Measurements from ENCODE around the gene ASB15. TPM values are rescaled to one million over a fixed set of nuclear protein-coding genes. Genes with fewer than 3 reads are reported as not detected.

The ASB15 gene
- total RNA-seq, 3 donors from 2014 or later, result 0.15 TPM; not detected in 2

GRCh38 chr7:123615344-123615743 is 13.7 kb downstream of the ASB15 start:
- no peaks in the 10 kb centered on the region for H3K9me3 ChIP-seq
- no peaks in the 10 kb centered on the region for H3K36me3 ChIP-seq
- intact Hi-C loops (cut with DNase I; ENCODE audit: low total_unique reads), result no loop called here
- no peaks in the 10 kb centered on the region for H3K4me1 ChIP-seq
- H3K4me3 ChIP-seq, result no peak overlapping the region
- no peak overlapping the region for H3K27ac ChIP-seq
- no peak for DNase-seq (ENCODE audit: low spot score in 2 of 2)
- H3K27me3 ChIP-seq, result no peaks in the 10 kb centered on the region
- TF ChIP-seq POLR2AphosphoS5 (IDR thresholded peaks at IDR 0.05), result no peak

- Histone ChIP-seq H3K27ac (no peak overlapping the region), H3K4me3 (no peak overlapping the region), H3K36me3 (no peaks in the 10 kb centered on the region), H3K4me1 (no peaks in the 10 kb centered on the region), H3K9me3 (no peaks in the 10 kb centered on the region), H3K27me3 (no peaks in the 10 kb centered on the region)
- no peak for TF ChIP-seq POLR2A (IDR thresholded peaks at IDR 0.05)
- no peak for TF ChIP-seq CTCF (IDR thresholded peaks at IDR 0.05)
- TF ChIP-seq POLR2AphosphoS5 (IDR thresholded peaks at IDR 0.05), result no peak
- intact Hi-C loops (cut with DNase I; ENCODE audit: low total_unique reads), result no loop called here
- no peak for DNase-seq (ENCODE audit: low spot score in 2 of 2)
Measured at GRCh38 chr7:123616223-123616622, 14.6 kb downstream of the ASB15 start.

GRCh38 chr7:123621707-123622106 is 20.1 kb downstream of the ASB15 start:
- TF ChIP-seq POLR2A (IDR thresholded peaks at IDR 0.05) (no peak), CTCF (IDR thresholded peaks at IDR 0.05) (no peak), POLR2AphosphoS5 (IDR thresholded peaks at IDR 0.05) (no peak)
- no peak overlapping the region for H3K4me3 ChIP-seq
- H3K27ac ChIP-seq, result no peak overlapping the region
- H3K36me3 ChIP-seq, result no peaks in the 10 kb centered on the region
- no peaks in the 10 kb centered on the region for H3K4me1 ChIP-seq
- no peak for DNase-seq (ENCODE audit: low spot score in 2 of 2)
- H3K27me3 ChIP-seq, result no peaks in the 10 kb centered on the region
- no peaks in the 10 kb centered on the region for H3K9me3 ChIP-seq
- intact Hi-C loops (cut with DNase I; ENCODE audit: low total_unique reads), result no loop called here

- no peak for DNase-seq (ENCODE audit: low spot score in 2 of 2)
- no peak overlapping the region for H3K4me3 ChIP-seq
- H3K36me3 ChIP-seq, result no peaks in the 10 kb centered on the region
- peak overlapping the region in 1 of 2 donors; percentile 3 for H3K27ac ChIP-seq
- no peaks in the 10 kb centered on the region for H3K9me3 ChIP-seq
- intact Hi-C loops (cut with DNase I; ENCODE audit: low total_unique reads), result no loop called here
- TF ChIP-seq POLR2A (IDR thresholded peaks at IDR 0.05), result no peak
- no peak for TF ChIP-seq POLR2AphosphoS5 (IDR thresholded peaks at IDR 0.05)
- TF ChIP-seq CTCF (IDR thresholded peaks at IDR 0.05), result no peak
- no peaks in the 10 kb centered on the region for H3K27me3 ChIP-seq
- H3K4me1 ChIP-seq, result no peaks in the 10 kb centered on the region
Measured at GRCh38 chr7:123622660-123623386, 21.2 kb downstream of the ASB15 start.

GRCh38 chr7:123624527-123625183 is 23.0 kb downstream of the ASB15 start:
- intact Hi-C loops (cut with DNase I; ENCODE audit: low total_unique reads), result no loop called here
- TF ChIP-seq POLR2A (IDR thresholded peaks at IDR 0.05) (no peak), CTCF (IDR thresholded peaks at IDR 0.05) (no peak), POLR2AphosphoS5 (IDR thresholded peaks at IDR 0.05) (no peak)

More at GRCh38 chr7:123624527-123625183, 23.0 kb downstream of the ASB15 start:
- Histone ChIP-seq H3K36me3 (no peaks in the 10 kb centered on the region), H3K27me3 (no peaks in the 10 kb centered on the region), H3K4me1 (no peaks in the 10 kb centered on the region), H3K27ac (no peak overlapping the region), H3K4me3 (no peak overlapping the region), H3K9me3 (no peaks in the 10 kb centered on the region)
- no peak for DNase-seq (ENCODE audit: low spot score in 2 of 2)
